ENCODE measurements around the gene RIC1. TPM values are rescaled to one million over a fixed set of nuclear protein-coding genes. Genes with fewer than 3 reads are reported as not detected.
"Not testable (repeated sequence)": the region's sequence is repeated elsewhere in the genome, so short reads cannot be mapped to it uniquely, and the experiment has no call there.

Gene RIC1
- total RNA-seq, 1 donor from 2014 or later: 40.7 TPM

- Mint-ChIP-seq H3K9me3 (ENCODE audit: low read depth) (no peaks in the 10 kb centered on the region), H3K27me3 (ENCODE audit: low read depth) (no peaks in the 10 kb centered on the region), H3K4me3 (ENCODE audit: unreplicated experiment) (no peak overlapping the region), H3K36me3 (ENCODE audit: low read depth) (peaks cover 59% of the 10 kb centered on the region), H3K4me1 (ENCODE audit: low read depth) (no peaks in the 10 kb centered on the region), H3K27ac (ENCODE audit: unreplicated experiment) (no peak overlapping the region)
- TF ChIP-seq, protein P1, sequence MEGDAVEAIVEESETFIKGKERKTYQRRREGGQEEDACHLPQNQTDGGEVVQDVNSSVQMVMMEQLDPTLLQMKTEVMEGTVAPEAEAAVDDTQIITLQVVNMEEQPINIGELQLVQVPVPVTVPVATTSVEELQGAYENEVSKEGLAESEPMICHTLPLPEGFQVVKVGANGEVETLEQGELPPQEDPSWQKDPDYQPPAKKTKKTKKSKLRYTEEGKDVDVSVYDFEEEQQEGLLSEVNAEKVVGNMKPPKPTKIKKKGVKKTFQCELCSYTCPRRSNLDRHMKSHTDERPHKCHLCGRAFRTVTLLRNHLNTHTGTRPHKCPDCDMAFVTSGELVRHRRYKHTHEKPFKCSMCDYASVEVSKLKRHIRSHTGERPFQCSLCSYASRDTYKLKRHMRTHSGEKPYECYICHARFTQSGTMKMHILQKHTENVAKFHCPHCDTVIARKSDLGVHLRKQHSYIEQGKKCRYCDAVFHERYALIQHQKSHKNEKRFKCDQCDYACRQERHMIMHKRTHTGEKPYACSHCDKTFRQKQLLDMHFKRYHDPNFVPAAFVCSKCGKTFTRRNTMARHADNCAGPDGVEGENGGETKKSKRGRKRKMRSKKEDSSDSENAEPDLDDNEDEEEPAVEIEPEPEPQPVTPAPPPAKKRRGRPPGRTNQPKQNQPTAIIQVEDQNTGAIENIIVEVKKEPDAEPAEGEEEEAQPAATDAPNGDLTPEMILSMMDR (IDR thresholded peaks at IDR 0.05): no peak
- DNase-seq (ENCODE audit: low spot score): no peak
Measured at GRCh38 chr9:5762421-5762820, 133.5 kb downstream of the RIC1 start.

GRCh38 chr9:5764130-5764868 lies 135.4 kb downstream of the RIC1 start:
- no peak overlapping the region for H3K4me3 Mint-ChIP-seq (ENCODE audit: unreplicated experiment)
- H3K27me3 Mint-ChIP-seq (ENCODE audit: low read depth): no peaks in the 10 kb centered on the region
- H3K27ac Mint-ChIP-seq (ENCODE audit: unreplicated experiment): no peak overlapping the region
- no peak for DNase-seq (ENCODE audit: low spot score)
- TF ChIP-seq, protein P1 (IDR thresholded peaks at IDR 0.05): no peak
- no peaks in the 10 kb centered on the region for H3K9me3 Mint-ChIP-seq (ENCODE audit: low read depth)
- H3K4me1 Mint-ChIP-seq (ENCODE audit: low read depth): peaks cover 4% of the 10 kb centered on the region
- peaks cover 58% of the 10 kb centered on the region for H3K36me3 Mint-ChIP-seq (ENCODE audit: low read depth)

DNA sequence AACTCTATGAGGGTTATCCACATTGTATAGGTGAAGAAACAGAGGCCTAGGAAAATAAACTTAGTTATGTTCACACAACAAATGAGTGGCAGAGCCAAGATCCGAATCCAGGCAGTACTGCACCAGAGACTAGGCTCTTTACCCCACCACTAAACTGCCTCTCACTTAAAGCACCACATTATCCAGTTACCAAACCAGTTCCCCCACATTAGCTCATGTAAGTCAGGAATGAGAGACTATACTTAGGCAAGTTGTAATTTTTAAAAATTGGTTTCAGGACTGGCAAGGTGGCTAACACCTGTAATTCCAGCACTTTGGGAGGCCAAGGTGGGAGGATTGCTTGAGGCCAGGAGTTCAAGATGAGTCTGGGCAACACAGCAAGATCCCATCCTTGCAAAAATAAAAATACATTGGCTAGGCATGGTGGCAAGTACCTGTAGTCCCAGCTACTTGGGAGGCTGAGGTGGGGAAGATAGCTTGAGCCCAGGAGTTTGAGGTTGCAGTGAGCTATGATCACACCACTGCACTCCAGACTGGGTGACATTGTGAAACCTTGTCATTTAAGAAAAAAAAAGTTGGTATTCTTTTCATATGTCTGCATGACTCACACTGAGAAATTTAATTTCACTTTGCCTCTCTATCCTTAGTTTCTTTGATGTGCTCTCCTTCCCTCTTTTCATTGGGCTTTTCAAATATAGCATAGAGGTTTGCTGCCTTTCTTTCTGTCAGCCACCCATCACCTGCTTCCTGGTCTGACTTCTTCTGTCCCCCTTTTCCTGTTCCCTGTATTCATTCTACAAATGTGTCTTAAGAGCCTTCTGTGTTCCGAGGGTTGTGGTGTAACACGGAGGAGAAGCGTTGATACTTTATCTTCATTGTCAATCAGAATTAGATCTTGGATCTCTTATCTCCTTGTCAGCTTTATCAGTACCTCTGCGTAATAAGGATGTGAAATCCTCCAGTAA lies 139.3 kb downstream of the RIC1 start:
- no peak for DNase-seq (ENCODE audit: low spot score)
- H3K27ac Mint-ChIP-seq (ENCODE audit: unreplicated experiment): peak overlapping the region; percentile 36
- peaks cover 55% of the 10 kb centered on the region for H3K36me3 Mint-ChIP-seq (ENCODE audit: low read depth)
- peaks cover 4% of the 10 kb centered on the region for H3K4me1 Mint-ChIP-seq (ENCODE audit: low read depth)
- H3K27me3 Mint-ChIP-seq (ENCODE audit: low read depth): no peaks in the 10 kb centered on the region
- no peaks in the 10 kb centered on the region for H3K9me3 Mint-ChIP-seq (ENCODE audit: low read depth)
- TF ChIP-seq, protein P1 (IDR thresholded peaks at IDR 0.05): no peak
- H3K4me3 Mint-ChIP-seq (ENCODE audit: unreplicated experiment): no peak overlapping the region

GRCh38 chr9:5773324-5773999 lies 144.6 kb downstream of the RIC1 start:
- DNase-seq (ENCODE audit: low spot score): no peak
- Mint-ChIP-seq H3K9me3 (ENCODE audit: low read depth) (peaks cover 8% of the 10 kb centered on the region), H3K4me1 (ENCODE audit: low read depth) (peaks cover 3% of the 10 kb centered on the region), H3K36me3 (ENCODE audit: low read depth) (peaks cover 48% of the 10 kb centered on the region), H3K27ac (ENCODE audit: unreplicated experiment) (no peak overlapping the region), H3K27me3 (ENCODE audit: low read depth) (no peaks in the 10 kb centered on the region), H3K4me3 (ENCODE audit: unreplicated experiment) (no peak overlapping the region)
- TF ChIP-seq, protein P1 (IDR thresholded peaks at IDR 0.05): peak; percentile 42

GRCh38 chr9:5778805-5779204 lies 149.9 kb downstream of the RIC1 start:
- Mint-ChIP-seq H3K27ac (ENCODE audit: unreplicated experiment) (no peak overlapping the region), H3K4me3 (ENCODE audit: unreplicated experiment) (no peak overlapping the region)

GRCh38 chr9:5779705-5780218 lies 150.9 kb downstream of the RIC1 start:
- Mint-ChIP-seq H3K36me3 (ENCODE audit: low read depth) (peaks cover 57% of the 10 kb centered on the region), H3K9me3 (ENCODE audit: low read depth) (peaks cover 38% of the 10 kb centered on the region)
- not testable (repeated sequence) for H3K4me1 Mint-ChIP-seq (ENCODE audit: low read depth); H3K4me3 Mint-ChIP-seq (ENCODE audit: unreplicated experiment); DNase-seq (ENCODE audit: low spot score); H3K27ac Mint-ChIP-seq (ENCODE audit: unreplicated experiment); H3K27me3 Mint-ChIP-seq (ENCODE audit: low read depth)

More at GRCh38 chr9:5778805-5779204, 149.9 kb downstream of the RIC1 start:
- H3K36me3 Mint-ChIP-seq (ENCODE audit: low read depth): peaks cover 62% of the 10 kb centered on the region
- H3K27me3 Mint-ChIP-seq (ENCODE audit: low read depth): no peaks in the 10 kb centered on the region
- TF ChIP-seq, protein P1 (IDR thresholded peaks at IDR 0.05): no peak
- peaks cover 38% of the 10 kb centered on the region for H3K9me3 Mint-ChIP-seq (ENCODE audit: low read depth)
- H3K4me1 Mint-ChIP-seq (ENCODE audit: low read depth): peaks cover 6% of the 10 kb centered on the region
- no peak for DNase-seq (ENCODE audit: low spot score)

DNA sequence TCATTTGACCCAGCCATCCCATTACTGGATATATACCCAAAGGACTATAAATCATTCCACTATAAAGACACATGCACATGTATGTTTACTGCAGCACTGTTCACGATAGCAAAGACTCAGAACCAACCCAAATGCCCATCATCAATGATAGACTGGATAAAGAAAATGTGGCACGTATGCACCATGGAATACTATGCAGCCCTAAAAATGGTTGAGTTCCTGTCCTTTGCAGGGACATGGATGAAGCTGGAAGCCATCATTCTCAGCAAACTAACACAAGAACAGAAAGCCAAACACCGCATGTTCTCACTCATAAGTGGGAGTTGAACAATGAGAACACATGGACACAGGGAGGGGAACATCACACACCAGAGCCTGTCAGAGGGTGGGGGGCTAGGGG lies 154.5 kb downstream of the RIC1 start:
- H3K36me3 Mint-ChIP-seq (ENCODE audit: low read depth): peaks cover 53% of the 10 kb centered on the region
- H3K27me3 Mint-ChIP-seq (ENCODE audit: low read depth); H3K27ac Mint-ChIP-seq (ENCODE audit: unreplicated experiment); H3K4me3 Mint-ChIP-seq (ENCODE audit: unreplicated experiment); H3K4me1 Mint-ChIP-seq (ENCODE audit: low read depth); DNase-seq (ENCODE audit: low spot score): not testable (repeated sequence)
- peaks cover 31% of the 10 kb centered on the region for H3K9me3 Mint-ChIP-seq (ENCODE audit: low read depth)

Data from chondrocyte (in vitro differentiated cells).